Left lobe of liver (tissue), 2 donors: ENCODE measurements around the gene CMTM1. TPM values are rescaled to one million over a fixed set of nuclear protein-coding genes. Genes with fewer than 3 reads are reported as not detected.
"Not testable (repeated sequence)": the region's sequence is repeated elsewhere in the genome, so short reads cannot be mapped to it uniquely, and the experiment has no call there.

Source experiments
- ATAC-seq: fragments of 200-7000 bp; cut with Tn5 transposase; one replicate; pipeline ENCODE4 v1.9.1; 2020; ENCODE audit warnings: mild to moderate bottlenecking, moderate library complexity
- DNase-seq: peaks from one replicate; pipeline ENCODE4 v3.0.0-alpha.2; 2020; ENCODE audit warnings: low spot score
- total RNA-seq: library from RNA; stranded (reverse); gene quantifications from one replicate; pipeline ENCODE4 v1.2.1, GENCODE V29; 2021
- donor health status: DM: no; HTN: no; CAD: no; lungs with moderate emphysema.
- donor health status: DM: no; HTN: yes; CAD: no.

Gene CMTM1
- total RNA-seq, 1 donor from 2014 or later, result 0.98 TPM

GRCh38 chr16:66610111-66610820 is 44.0 kb downstream of the CMTM1 start:
- DNase-seq (no peak), ATAC-seq (no peak)

GRCh38 chr16:66611911-66612310 is 45.7 kb downstream of the CMTM1 start:
- ATAC-seq, DNase-seq: not testable (repeated sequence)

DNA sequence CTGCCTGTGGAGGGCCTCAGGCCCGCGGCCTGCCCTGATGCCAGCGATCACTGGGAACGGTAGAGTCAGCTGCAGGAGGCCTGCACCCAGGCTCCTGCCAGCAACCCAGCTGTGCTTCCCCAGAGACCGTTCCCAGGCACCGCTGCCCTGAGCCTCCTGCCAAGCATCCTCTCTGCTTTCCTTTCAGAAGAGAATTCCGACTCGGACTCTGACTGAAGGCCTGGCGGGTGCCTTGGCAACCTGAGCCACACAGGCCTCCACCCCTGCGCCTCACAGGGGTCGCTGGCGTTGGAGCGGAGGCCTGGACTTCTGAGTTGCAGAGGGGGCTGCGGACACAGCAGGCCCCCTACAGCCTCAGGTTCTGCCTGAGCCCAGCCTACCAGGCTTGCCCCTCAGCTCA is 46.2 kb downstream of the CMTM1 start:
- no peak for ATAC-seq
- no peak for DNase-seq

- DNase-seq (no peak), ATAC-seq (no peak)
Measured at GRCh38 chr16:66614161-66614802, 48.0 kb downstream of the CMTM1 start.

GRCh38 chr16:66616169-66616568 is 49.9 kb downstream of the CMTM1 start:
- DNase-seq (no peak), ATAC-seq (no peak)

- DNase-seq, result no peak
Measured at GRCh38 chr16:66616592-66616991, 50.4 kb downstream of the CMTM1 start.

DNA sequence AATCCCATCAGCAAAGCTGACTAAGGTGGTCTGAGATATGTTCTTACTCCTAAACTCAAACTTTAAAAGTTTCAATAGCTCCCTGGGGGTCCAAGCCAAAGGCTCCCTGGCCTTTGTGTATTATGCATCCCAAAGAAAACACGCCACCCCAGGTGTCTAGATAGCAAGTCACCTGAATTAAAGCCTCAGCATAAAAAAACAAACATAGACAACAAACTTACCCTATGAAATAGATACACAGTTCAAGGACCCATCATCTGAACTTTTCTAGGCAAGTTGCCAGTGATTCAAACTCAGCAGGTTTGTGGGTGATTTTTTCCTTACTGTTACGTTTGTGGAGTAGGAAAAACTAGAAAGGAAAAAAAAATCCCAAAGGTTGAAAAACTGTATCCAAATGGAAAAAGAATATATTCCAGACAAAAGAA is 50.8 kb downstream of the CMTM1 start:
- ATAC-seq, result peak; percentile 85
- DNase-seq, result no peak

More at GRCh38 chr16:66616592-66616991, 50.4 kb downstream of the CMTM1 start:
- peak; percentile 8 for ATAC-seq

DNA sequence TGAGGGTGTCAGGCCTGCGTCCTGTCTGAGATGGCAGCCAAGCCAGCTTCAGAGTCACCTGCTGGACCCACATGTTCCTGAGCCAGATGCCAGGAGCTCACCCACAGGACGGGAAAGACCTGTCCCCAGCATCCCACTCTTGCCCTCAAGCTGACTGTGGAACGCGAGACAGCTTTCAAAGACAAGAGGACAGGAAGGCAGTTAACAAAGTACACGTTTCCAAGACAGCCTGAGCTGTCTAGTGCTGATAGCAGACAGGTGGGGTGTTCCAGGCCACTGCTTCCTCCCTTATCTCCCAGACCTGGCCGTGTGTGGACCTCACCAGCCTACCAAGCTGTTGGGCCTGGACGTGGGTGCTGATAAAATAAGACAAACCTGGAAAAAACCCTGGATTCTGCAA is 51.5 kb downstream of the CMTM1 start:
- DNase-seq (no peak), ATAC-seq (peak; percentile 30)

DNA sequence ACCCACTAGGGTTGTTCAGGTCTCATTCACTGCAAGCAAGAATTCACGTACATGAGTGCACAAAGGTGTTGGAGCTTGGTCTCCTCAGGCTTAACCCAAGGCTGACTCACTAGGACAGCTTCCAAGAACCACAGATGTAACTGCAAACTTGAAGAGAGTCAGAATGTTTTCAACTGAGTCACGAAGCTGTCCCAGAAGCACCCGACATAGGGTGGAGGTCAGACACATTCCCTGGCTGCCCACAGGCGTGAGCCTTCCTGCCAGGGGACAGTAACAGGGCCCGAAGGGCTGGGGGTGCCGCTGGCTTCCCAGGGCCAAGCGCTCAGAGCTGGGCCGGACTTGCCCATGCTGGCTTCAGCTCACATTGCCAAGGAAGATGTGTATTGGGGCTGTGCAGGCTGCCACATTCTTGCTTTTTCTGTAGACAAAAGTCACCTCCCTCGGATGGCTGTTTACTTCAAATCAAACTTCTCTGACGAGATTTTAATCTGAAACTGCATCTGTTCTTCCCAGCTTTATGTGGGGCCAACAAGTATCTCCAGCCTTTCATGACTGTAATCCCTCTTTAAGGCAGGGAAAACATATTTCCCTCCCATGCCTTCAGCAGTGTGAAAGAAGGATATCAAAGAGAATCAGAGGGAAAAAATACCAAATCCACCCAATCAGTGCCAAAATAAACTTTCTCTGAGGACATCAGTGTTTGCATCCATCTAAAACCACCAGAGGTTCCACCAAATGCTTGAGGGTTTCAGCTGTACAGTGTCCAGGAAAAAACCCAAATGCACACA is 52.5 kb downstream of the CMTM1 start:
- DNase-seq, result no peak
- peak; percentile 15 for ATAC-seq

- ATAC-seq (no peak), DNase-seq (no peak)
Measured at GRCh38 chr16:66619534-66620428, 53.5 kb downstream of the CMTM1 start.

GRCh38 chr16:66620429-66620795 is 54.2 kb downstream of the CMTM1 start:
- DNase-seq (no peak), ATAC-seq (no peak)

- ATAC-seq (no peak), DNase-seq (no peak)
Measured at GRCh38 chr16:66621973-66622372, 55.7 kb downstream of the CMTM1 start.

DNA sequence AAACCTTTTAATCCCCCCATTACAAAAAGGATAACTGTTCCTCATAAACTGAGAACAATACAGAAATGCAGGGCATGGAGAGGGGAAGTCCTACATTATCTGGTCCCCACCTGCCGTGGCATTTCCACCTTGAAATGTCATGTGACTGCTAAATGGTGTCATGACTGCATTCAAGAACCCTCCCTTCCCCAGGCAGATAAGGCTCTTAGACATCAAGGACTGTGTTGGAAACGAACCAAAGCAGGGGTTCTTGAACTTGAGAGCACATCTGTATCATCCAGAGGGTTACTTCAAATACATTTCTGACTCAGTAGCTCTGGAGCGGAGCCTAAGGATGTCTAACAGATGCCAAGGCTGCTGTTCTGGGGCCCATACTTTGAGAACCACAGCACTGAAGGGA is 56.6 kb downstream of the CMTM1 start:
- ATAC-seq (no peak), DNase-seq (no peak)

DNA sequence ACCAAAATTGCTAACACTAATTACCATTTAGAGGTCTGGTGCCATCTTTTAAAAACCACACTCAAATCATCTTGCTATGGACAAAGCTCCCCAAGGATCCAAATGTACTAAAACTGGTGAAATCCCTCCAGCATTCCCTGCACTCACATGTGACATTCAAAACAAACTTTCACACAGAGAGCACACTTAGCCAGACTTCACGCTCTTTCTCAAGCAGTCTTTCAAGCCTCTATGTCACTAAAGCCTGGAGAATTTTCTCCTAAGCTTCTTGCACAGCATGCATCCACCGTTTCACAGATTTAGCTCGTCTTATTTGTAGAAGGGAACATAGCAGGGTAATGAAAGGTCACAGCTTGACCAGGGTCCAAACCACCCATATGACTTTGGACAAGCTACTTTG is 57.5 kb downstream of the CMTM1 start:
- DNase-seq (no peak), ATAC-seq (no peak)

DNA sequence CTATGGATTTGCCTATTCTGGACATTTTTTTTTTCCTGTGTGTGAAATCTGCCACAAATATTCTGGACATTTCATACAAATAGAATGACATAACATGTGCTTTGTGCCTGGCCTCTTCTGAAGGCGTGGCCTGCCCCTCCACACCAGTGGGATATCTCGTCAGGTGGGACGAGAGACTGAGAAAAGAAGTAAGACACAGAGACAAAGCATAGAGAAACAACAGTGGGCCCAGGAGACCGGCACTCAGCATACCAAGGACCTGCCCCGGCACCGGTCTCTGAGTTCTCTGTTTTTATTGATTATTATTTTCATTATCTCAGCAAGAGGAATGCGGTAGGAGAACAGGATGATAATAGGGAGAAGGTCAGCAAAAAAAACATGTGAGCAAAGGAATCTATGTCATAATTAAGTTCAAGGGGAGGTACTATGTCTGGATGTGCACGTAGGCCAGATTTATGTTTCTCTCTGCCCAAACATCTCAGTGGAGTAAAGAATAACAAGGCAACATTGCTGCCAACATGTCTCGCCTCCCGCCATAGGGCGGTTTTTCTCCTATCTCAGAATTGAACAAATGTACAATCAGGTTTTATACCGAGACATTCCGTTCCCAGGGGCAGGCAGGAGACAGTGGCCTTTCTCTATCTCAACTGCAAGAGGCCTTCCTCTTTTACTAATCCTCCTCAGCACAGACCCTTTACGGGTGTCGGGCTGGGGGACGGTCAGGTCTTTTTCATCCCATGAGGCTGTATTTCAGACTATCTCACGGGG is 61.6 kb downstream of the CMTM1 start:
- DNase-seq, ATAC-seq: not testable (repeated sequence)

Other genes with a start within 250 kb of the CMTM1 start
- 13.5 TPM for gene CDH5, start 199.7 kb upstream of the CMTM1 start, total RNA-seq
- gene BEAN1, start 139.1 kb upstream of the CMTM1 start, total RNA-seq, result 0.38 TPM
- 39.0 TPM for gene TK2, start 16.3 kb upstream of the CMTM1 start, total RNA-seq
- 10.5 TPM for gene CKLF, start 13.9 kb upstream of the CMTM1 start, total RNA-seq
- gene CMTM2, start 13.0 kb downstream of the CMTM1 start, total RNA-seq, result not detected
- 2.0 TPM for gene CMTM3, start 38.3 kb downstream of the CMTM1 start, total RNA-seq
- gene CMTM4, start 130.3 kb downstream of the CMTM1 start, total RNA-seq, result 8.0 TPM
- 44.0 TPM for gene DYNC1LI2, start 185.2 kb downstream of the CMTM1 start, total RNA-seq
- gene TERB1, start 235.1 kb downstream of the CMTM1 start, total RNA-seq, result not detected